Muscle layer of duodenum (tissue), 2 donors: ENCODE results near the gene MEGF6.

Source experiments
- H3K27ac ChIP-seq: one replicate; pipeline ENCODE4 v1.7.0; 2013; ENCODE audit warnings: mild to moderate bottlenecking, low read length
- H3K27me3 ChIP-seq: one replicate; pipeline ENCODE4 v1.7.0; 2013; ENCODE audit warnings: low read depth, mild to moderate bottlenecking, control low read depth, low read length
- H3K36me3 ChIP-seq, 2 donors: one replicate each; pipeline ENCODE4 v1.7.0; 2013; ENCODE audit warnings: low read length in 2 of 2, control low read depth in 1 of 2, mild to moderate bottlenecking in 1 of 2; ENCODE audit not compliant: insufficient read depth in 2 of 2, control insufficient read depth in 1 of 2
- H3K4me1 ChIP-seq, 2 donors: one replicate each; pipeline ENCODE4 v1.7.0; 2013; ENCODE audit warnings: low read length in 2 of 2, mild to moderate bottlenecking in 2 of 2, control low read depth in 1 of 2, moderate library complexity in 1 of 2; ENCODE audit not compliant: insufficient read depth in 2 of 2, control insufficient read depth in 1 of 2
- H3K4me3 ChIP-seq, 2 donors: one replicate each; pipeline ENCODE4 v1.7.0; 2013; ENCODE audit warnings: low read length in 2 of 2, low read depth in 1 of 2, mild to moderate bottlenecking in 1 of 2
- H3K9me3 ChIP-seq, 2 donors: one replicate each; pipeline ENCODE4 v1.7.0; 2013; ENCODE audit warnings: low read length in 2 of 2, control low read depth in 1 of 2, mild to moderate bottlenecking in 1 of 2; ENCODE audit not compliant: control insufficient read depth in 1 of 2
- donor health status: healthy.

The MEGF6 gene

DNA sequence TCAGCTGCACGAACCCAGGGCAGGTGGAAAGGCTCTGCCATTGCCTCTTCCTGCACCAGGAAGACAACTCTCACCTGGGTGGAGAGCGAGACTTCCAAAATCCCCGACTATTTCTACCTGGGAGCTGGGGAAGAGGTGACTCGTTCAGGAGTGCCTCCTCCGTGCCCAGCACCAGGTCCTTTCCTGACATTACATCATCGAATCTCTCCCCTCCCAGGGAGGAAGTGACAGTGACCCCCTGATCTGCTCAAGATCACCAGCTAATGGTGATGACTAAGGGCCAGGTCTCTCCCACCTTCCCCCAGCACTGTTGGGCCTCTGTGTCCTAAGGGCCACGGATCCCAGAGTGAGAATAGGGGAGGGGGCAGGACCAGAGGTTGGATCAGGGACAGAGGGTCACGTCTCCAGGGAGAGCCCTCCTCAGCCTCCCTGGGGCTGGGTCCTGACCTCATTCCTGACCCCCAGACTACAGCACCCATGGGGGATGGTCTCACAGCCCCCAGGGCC lies 6.8 kb downstream of the MEGF6 start:
- no peaks in the 10 kb centered on the region for H3K36me3 ChIP-seq
- H3K4me3 ChIP-seq: no peak overlapping the region
- no peaks in the 10 kb centered on the region for H3K27me3 ChIP-seq
- no peak overlapping the region for H3K27ac ChIP-seq
- peaks cover 0 to 5% of the 10 kb centered on the region in 2 donors for H3K4me1 ChIP-seq
- H3K9me3 ChIP-seq: no peaks in the 10 kb centered on the region

DNA sequence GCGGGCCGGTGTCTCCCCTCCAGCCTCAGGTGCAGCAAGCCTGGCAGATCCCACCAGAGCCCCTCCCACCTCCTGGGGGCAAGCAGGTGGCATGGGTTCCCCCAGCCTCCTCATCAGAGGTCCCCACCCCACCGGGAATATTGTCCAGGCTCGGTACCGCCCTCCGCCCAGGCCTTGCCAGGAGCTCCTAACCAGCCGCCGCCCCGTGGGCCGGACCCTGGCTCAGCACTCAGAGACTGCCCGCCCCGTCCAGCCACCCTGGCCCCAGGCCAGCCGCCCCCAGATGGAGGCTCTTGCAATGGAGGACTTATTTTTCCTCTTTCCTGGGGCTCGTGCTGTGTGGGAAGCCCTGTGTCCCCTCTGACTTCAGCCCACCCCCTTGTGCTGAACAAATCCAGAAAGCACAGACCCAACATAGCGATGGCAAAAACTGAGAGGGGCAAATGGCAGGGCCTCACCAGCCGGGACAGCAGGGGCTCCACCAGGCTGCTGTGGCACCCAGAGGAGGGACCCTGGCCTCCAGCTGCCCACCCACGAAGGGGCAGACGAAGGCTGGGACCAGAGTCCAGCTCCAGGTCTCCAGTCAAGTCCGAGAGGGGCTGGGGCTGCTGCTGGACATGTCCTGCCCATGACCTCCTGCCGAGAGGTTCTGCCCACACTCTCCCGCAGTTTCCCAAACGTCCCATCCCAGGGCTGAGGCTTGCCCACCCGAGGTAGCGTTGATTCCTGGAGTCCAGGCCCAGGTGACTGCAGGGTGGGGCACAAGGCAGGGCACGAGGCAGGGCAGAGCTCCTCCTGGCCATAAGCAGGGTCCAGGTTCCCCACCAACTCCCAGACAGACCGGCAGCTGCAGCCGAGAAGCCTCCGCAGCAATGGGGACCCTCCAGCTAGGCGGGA lies 7.5 kb downstream of the MEGF6 start:
- Histone ChIP-seq H3K4me1 (peaks cover 0 to 6% of the 10 kb centered on the region in 2 donors), H3K36me3 (no peaks in the 10 kb centered on the region), H3K4me3 (no peak overlapping the region), H3K27ac (no peak overlapping the region), H3K27me3 (no peaks in the 10 kb centered on the region), H3K9me3 (no peaks in the 10 kb centered on the region)

DNA sequence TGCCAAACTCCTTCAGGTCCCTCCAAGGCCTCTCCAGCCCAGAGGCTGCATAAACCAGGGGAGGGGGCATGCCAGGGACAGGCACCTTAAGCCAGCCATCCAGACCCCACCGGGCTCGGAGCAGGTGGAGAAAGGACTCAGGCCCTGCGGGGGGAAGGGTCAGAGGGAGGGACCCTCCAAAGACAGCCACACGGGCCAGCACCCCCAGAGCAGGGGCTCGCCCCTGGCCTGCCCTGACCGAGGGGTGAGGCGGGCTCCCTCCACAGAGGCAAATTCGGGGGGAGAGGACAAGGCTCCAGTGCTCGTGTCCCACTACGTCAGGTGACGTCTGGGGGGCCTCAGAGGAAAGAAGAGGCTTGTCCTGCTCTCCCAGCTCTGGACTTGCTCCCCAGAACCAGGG lies 8.2 kb downstream of the MEGF6 start:
- no peaks in the 10 kb centered on the region for H3K9me3 ChIP-seq
- H3K27ac ChIP-seq: no peak overlapping the region
- no peaks in the 10 kb centered on the region for H3K27me3 ChIP-seq

DNA sequence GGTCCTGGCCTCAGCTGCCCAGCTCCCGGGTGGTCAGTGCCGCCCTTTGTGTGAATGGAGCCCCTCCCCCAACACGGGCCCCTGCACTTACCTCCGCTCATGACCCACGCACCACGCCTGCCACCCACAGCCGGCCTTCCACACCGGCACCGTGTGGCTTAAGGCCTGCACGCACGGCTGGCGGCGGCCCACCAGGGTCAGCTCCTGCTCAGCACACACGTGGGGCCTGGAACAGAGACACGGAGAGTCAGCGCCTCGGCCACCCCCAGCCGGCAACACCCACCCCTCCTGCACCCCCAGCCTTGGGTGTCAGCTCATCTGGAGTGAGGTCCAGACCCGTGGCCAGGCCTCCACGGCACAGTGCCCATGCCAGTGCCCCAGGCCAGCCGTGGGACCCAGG lies 8.9 kb downstream of the MEGF6 start:
- H3K27me3 ChIP-seq: no peaks in the 10 kb centered on the region
- H3K36me3 ChIP-seq: no peaks in the 10 kb centered on the region
- no peak overlapping the region for H3K4me3 ChIP-seq
- peaks cover 4 to 20% of the 10 kb centered on the region in 2 donors for H3K4me1 ChIP-seq
- H3K9me3 ChIP-seq: no peaks in the 10 kb centered on the region
- H3K27ac ChIP-seq: no peak overlapping the region

More for the DNA sequence above, 8.2 kb downstream of the MEGF6 start:
- no peaks in the 10 kb centered on the region for H3K36me3 ChIP-seq
- H3K4me3 ChIP-seq: no peak overlapping the region
- peaks cover 0 to 12% of the 10 kb centered on the region in 2 donors for H3K4me1 ChIP-seq

- Histone ChIP-seq H3K4me3 (no peak overlapping the region), H3K4me1 (peaks cover 4 to 25% of the 10 kb centered on the region in 2 donors), H3K36me3 (no peaks in the 10 kb centered on the region), H3K27ac (no peak overlapping the region), H3K9me3 (no peaks in the 10 kb centered on the region), H3K27me3 (no peaks in the 10 kb centered on the region)
These were observed 9.6 kb downstream of the MEGF6 start for GRCh38 chr1:3601743-3602142.

DNA sequence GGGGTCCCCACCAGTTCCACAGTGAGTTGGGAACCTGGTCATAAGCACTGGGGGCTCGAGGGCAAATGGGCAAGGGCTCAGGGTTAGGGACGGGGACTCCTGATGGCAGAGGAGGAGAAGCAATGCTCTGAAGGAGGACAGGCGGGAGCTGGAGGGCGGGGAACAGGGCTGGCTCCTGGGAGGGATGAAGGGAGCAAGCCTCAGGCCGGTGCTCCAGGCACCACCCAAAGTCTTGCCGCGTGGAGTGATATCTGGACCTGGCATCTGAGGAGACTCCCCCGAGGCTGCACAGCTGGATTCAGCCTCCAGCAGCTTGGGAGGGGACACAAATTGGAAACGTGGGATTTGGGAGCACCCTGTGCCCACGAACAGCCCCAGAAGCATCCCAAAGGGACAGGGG lies 11.0 kb downstream of the MEGF6 start:
- Histone ChIP-seq H3K27me3 (no peaks in the 10 kb centered on the region), H3K4me3 (no peak overlapping the region), H3K27ac (no peak overlapping the region), H3K9me3 (no peaks in the 10 kb centered on the region), H3K4me1 (peaks cover 4 to 25% of the 10 kb centered on the region in 2 donors), H3K36me3 (no peaks in the 10 kb centered on the region)

DNA sequence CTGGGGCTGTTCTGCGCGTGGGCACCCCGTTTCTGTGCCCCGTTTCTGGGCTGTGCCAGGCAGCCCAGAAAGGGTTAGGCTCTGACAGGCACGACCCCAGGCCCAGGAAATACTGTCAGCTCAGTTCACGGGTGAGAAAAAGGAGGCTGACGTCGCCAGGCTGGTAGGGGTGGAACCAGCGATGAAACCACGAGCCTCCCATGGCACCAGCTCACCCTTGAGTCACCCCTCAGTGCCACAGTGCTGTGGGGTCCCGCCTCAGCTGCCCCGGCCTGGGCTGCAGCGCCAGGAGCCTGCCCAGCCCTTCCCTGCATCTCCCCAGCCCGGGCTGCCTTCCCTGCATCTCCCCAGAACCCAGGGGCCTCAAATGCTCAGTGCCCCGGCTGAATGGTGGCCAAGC lies 11.5 kb downstream of the MEGF6 start:
- Histone ChIP-seq H3K27me3 (no peaks in the 10 kb centered on the region), H3K27ac (no peak overlapping the region), H3K4me1 (peaks cover 4 to 25% of the 10 kb centered on the region in 2 donors), H3K4me3 (no peak overlapping the region), H3K36me3 (no peaks in the 10 kb centered on the region), H3K9me3 (no peaks in the 10 kb centered on the region)

DNA sequence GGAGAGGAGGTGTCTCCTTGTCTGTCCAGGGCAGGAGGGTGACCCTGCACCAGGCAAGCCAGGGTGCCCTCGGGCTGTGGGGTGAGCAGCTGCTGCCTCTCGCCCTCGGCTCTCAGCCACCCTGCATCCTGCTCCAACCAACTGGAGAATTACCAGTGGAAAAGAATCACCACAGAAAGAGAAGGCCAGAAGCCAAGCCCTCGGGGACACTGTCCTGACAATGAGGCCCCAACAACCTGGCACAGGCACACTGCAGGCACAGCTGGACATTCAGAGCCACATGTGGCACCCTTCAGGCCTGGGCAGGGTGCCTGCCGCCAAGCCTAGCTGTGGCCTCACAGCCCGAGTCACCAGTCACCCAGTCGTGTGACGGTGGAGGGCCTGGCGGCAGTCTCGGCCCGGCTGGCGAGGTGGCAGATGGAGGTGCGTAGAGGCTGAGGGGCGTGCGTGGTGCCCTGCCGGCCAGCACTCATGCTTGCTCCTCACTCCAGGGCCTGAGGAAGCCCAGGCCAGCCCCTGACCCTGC lies 12.0 kb downstream of the MEGF6 start:
- no peak overlapping the region for H3K4me3 ChIP-seq
- no peak overlapping the region for H3K27ac ChIP-seq
- H3K4me1 ChIP-seq: peaks cover 4 to 25% of the 10 kb centered on the region in 2 donors
- H3K9me3 ChIP-seq: no peaks in the 10 kb centered on the region
- H3K36me3 ChIP-seq: no peaks in the 10 kb centered on the region
- no peaks in the 10 kb centered on the region for H3K27me3 ChIP-seq

GRCh38 chr1:3598522-3599285 lies 12.6 kb downstream of the MEGF6 start:
- H3K4me1 ChIP-seq: peaks cover 4 to 25% of the 10 kb centered on the region in 2 donors
- H3K36me3 ChIP-seq: no peaks in the 10 kb centered on the region
- no peaks in the 10 kb centered on the region for H3K27me3 ChIP-seq
- no peaks in the 10 kb centered on the region for H3K9me3 ChIP-seq
- H3K27ac ChIP-seq: no peak overlapping the region
- H3K4me3 ChIP-seq: peak overlapping the region in 1 of 2 donors; percentile 47

DNA sequence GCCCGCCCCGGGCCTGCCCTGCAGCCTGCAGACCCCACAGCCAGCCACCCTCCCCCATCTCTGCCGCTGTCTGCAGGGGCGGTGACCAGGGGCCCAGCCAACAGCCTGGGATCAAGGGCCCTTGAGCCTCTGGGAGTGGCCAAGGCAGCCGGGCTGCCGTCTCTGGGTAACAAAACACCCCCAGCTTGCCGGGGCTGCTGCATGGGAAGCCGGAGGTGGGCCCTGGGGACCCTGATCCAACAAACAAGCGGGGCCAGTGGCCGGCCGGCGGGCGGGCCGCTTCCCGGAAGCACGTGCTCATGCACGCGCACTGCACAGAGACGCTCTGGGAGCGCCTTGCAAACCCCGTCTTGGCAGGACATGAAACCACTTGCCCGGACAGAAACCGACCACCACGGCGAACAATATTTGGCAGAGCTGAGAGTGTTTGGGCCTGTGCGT lies 13.2 kb downstream of the MEGF6 start:
- no peaks in the 10 kb centered on the region for H3K9me3 ChIP-seq
- H3K4me1 ChIP-seq: peaks cover 4 to 25% of the 10 kb centered on the region in 2 donors
- peak overlapping the region in 1 of 2 donors; percentile 47 for H3K4me3 ChIP-seq

DNA sequence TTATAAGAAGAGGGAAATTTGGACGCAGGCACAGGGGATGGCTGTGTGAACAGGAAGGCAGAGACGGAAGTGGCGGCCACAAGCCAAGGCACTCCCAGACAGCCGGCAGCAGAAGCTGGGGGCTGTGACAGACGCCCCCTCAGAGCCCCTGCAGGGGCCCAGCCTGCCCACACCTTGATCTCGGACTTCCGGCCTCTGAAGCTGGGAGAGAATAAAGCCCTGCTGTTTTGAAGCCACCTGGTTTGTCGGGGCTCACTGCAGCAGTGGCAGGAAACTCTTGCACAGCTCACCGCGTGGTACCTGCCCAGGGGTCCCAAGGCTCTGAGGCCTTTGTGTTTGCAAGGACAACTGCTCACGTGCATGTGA lies 13.7 kb downstream of the MEGF6 start:
- H3K9me3 ChIP-seq: no peaks in the 10 kb centered on the region
- no peaks in the 10 kb centered on the region for H3K36me3 ChIP-seq
- H3K27ac ChIP-seq: no peak overlapping the region
- peaks cover 4 to 25% of the 10 kb centered on the region in 2 donors for H3K4me1 ChIP-seq
- H3K4me3 ChIP-seq: peak overlapping the region in 1 of 2 donors; percentile 47
- H3K27me3 ChIP-seq: no peaks in the 10 kb centered on the region

More for the DNA sequence above, 13.2 kb downstream of the MEGF6 start:
- Histone ChIP-seq H3K27me3 (no peaks in the 10 kb centered on the region), H3K36me3 (no peaks in the 10 kb centered on the region), H3K27ac (no peak overlapping the region)
